Activated CD4-positive, alpha-beta memory T cell treated with anti-CD3 and anti-CD28 coated beads, Interleukin-2, amount 10 ng/mL, durations not matched to agents 7 days and 5 days (primary cell): ENCODE measurements around the gene RHCG. TPM values are rescaled to one million over a fixed set of nuclear protein-coding genes. Genes with fewer than 3 reads are reported as not detected.
A peak's percentile ranks its signal among the peaks of the same experiment; 100 is the strongest.

Source experiments
- CTCF ChIA-PET: fragments of 350-600 bp; sonication (Branson Sonifier 250); formaldehyde crosslinking; loops from one replicate; lab custom pipeline; 2021; ENCODE audit warnings: antibody characterized with exemption, inconsistent platforms; lab: Charles Lee
- POLR2A ChIA-PET: fragments of 350-600 bp; sonication (Branson Sonifier 250); formaldehyde crosslinking; loops from one replicate; lab custom pipeline; 2021; ENCODE audit warnings: antibody characterized with exemption; lab: Charles Lee
- DNase-seq: peaks from one replicate; pipeline ENCODE4 v3.0.0-alpha.2; 2020
- H3K27ac Mint-ChIP-seq: one replicate; pipeline ENCODE4 v1.8.0; 2021; ENCODE audit warnings: mild to moderate bottlenecking, mixed read lengths
- H3K27me3 Mint-ChIP-seq: one replicate; pipeline ENCODE4 v1.8.0; 2021; ENCODE audit warnings: mixed read lengths
- H3K36me3 Mint-ChIP-seq: one replicate; pipeline ENCODE4 v1.8.0; 2021; ENCODE audit warnings: low read depth, mixed read lengths
- H3K4me1 Mint-ChIP-seq: one replicate; pipeline ENCODE4 v1.8.0; 2021; ENCODE audit warnings: mixed read lengths
- H3K4me3 Mint-ChIP-seq: one replicate; pipeline ENCODE4 v1.8.0; 2021; ENCODE audit warnings: mild to moderate bottlenecking, mixed read lengths
- H3K9me3 Mint-ChIP-seq: one replicate; pipeline ENCODE4 v1.8.0; 2021; ENCODE audit warnings: mixed read lengths
- total RNA-seq, 2 experiments: library from RNA; stranded (reverse); gene quantifications; one replicate each; pipeline ENCODE4 v1.2.3, GENCODE V29; 2021

Gene RHCG
- total RNA-seq, 2 experiments from 2014 or later, result not detected

- Mint-ChIP-seq H3K4me1 (peaks cover 7% of the 10 kb centered on the region), H3K36me3 (no peaks in the 10 kb centered on the region), H3K27ac (no peak overlapping the region), H3K27me3 (peaks cover 43% of the 10 kb centered on the region), H3K4me3 (no peak overlapping the region), H3K9me3 (no peaks in the 10 kb centered on the region)
- DNase-seq, result no peak
- ChIA-PET POLR2A (no interaction called here), CTCF (no interaction called here)
These were observed 2.2 kb upstream of the RHCG start for GRCh38 chr15:89498574-89498906.

- H3K27ac Mint-ChIP-seq, result no peak overlapping the region
- H3K4me1 Mint-ChIP-seq, result peaks cover 7% of the 10 kb centered on the region
- H3K27me3 Mint-ChIP-seq, result peaks cover 41% of the 10 kb centered on the region
- H3K4me3 Mint-ChIP-seq, result no peak overlapping the region
- POLR2A ChIA-PET, result no interaction called here
- H3K36me3 Mint-ChIP-seq, result no peaks in the 10 kb centered on the region
- H3K9me3 Mint-ChIP-seq, result no peaks in the 10 kb centered on the region
- CTCF ChIA-PET, result no interaction called here
- DNase-seq, result no peak
These were observed 848 bp upstream of the RHCG start for GRCh38 chr15:89497231-89497630.

GRCh38 chr15:89495638-89496145 lies 691 bp downstream of the RHCG start:
- no peaks in the 10 kb centered on the region for H3K9me3 Mint-ChIP-seq
- ChIA-PET CTCF (interaction anchor here (1.5 kb wide), 1 partner anchor 10 kb away, joined by 3 read pairs; no protein-coding TSS in a partner anchor), POLR2A (no interaction called here)
- H3K27me3 Mint-ChIP-seq, result peaks cover 38% of the 10 kb centered on the region
- H3K36me3 Mint-ChIP-seq, result no peaks in the 10 kb centered on the region
- DNase-seq, result no peak
- no peak overlapping the region for H3K4me3 Mint-ChIP-seq
- H3K27ac Mint-ChIP-seq, result no peak overlapping the region
- peaks cover 5% of the 10 kb centered on the region for H3K4me1 Mint-ChIP-seq

- H3K4me3 Mint-ChIP-seq, result no peak overlapping the region
- DNase-seq, result peak; percentile 51
- no peaks in the 10 kb centered on the region for H3K9me3 Mint-ChIP-seq
- no peak overlapping the region for H3K27ac Mint-ChIP-seq
- H3K27me3 Mint-ChIP-seq, result peaks cover 41% of the 10 kb centered on the region
- peaks cover 5% of the 10 kb centered on the region for H3K4me1 Mint-ChIP-seq
- H3K36me3 Mint-ChIP-seq, result no peaks in the 10 kb centered on the region
- POLR2A ChIA-PET, result no interaction called here
- CTCF ChIA-PET, result interaction anchor here (1.5 kb wide), 1 partner anchor 10 kb away, joined by 3 read pairs; no protein-coding TSS in a partner anchor
These were observed 1.3 kb downstream of the RHCG start for GRCh38 chr15:89494941-89495637.

- no peak overlapping the region for H3K4me3 Mint-ChIP-seq
- ChIA-PET CTCF (no interaction called here), POLR2A (no interaction called here)
- H3K27ac Mint-ChIP-seq, result no peak overlapping the region
- H3K27me3 Mint-ChIP-seq, result peaks cover 41% of the 10 kb centered on the region
- peaks cover 5% of the 10 kb centered on the region for H3K4me1 Mint-ChIP-seq
- no peak for DNase-seq
- H3K9me3 Mint-ChIP-seq, result no peaks in the 10 kb centered on the region
- no peaks in the 10 kb centered on the region for H3K36me3 Mint-ChIP-seq
These were observed 2.4 kb downstream of the RHCG start for GRCh38 chr15:89494031-89494430.

- no peak for DNase-seq
- H3K9me3 Mint-ChIP-seq, result no peaks in the 10 kb centered on the region
- ChIA-PET CTCF (no interaction called here), POLR2A (no interaction called here)
- H3K4me1 Mint-ChIP-seq, result peaks cover 5% of the 10 kb centered on the region
- no peak overlapping the region for H3K27ac Mint-ChIP-seq
- H3K36me3 Mint-ChIP-seq, result no peaks in the 10 kb centered on the region
- no peak overlapping the region for H3K4me3 Mint-ChIP-seq
- H3K27me3 Mint-ChIP-seq, result peaks cover 44% of the 10 kb centered on the region
These were observed 3.3 kb downstream of the RHCG start for GRCh38 chr15:89492934-89493631.

- no peak for DNase-seq
- CTCF ChIA-PET, result no interaction called here
- Mint-ChIP-seq H3K4me1 (peaks cover 5% of the 10 kb centered on the region), H3K4me3 (no peak overlapping the region), H3K9me3 (no peaks in the 10 kb centered on the region), H3K27me3 (peaks cover 51% of the 10 kb centered on the region), H3K27ac (no peak overlapping the region), H3K36me3 (no peaks in the 10 kb centered on the region)
- POLR2A ChIA-PET, result no interaction called here
These were observed 4.2 kb downstream of the RHCG start for GRCh38 chr15:89492111-89492641.

GRCh38 chr15:89490814-89491315 lies 5.5 kb downstream of the RHCG start:
- CTCF ChIA-PET, result no interaction called here
- no peak for DNase-seq
- Mint-ChIP-seq H3K27me3 (peaks cover 44% of the 10 kb centered on the region), H3K4me3 (no peak overlapping the region), H3K9me3 (no peaks in the 10 kb centered on the region), H3K36me3 (no peaks in the 10 kb centered on the region), H3K27ac (no peak overlapping the region), H3K4me1 (peaks cover 5% of the 10 kb centered on the region)
- POLR2A ChIA-PET, result no interaction called here

GRCh38 chr15:89490081-89490813 lies 6.1 kb downstream of the RHCG start:
- Mint-ChIP-seq H3K4me1 (peaks cover 3% of the 10 kb centered on the region), H3K27ac (no peak overlapping the region), H3K4me3 (no peak overlapping the region), H3K27me3 (peaks cover 44% of the 10 kb centered on the region), H3K9me3 (no peaks in the 10 kb centered on the region), H3K36me3 (no peaks in the 10 kb centered on the region)
- DNase-seq, result no peak
- CTCF ChIA-PET, result no interaction called here
- POLR2A ChIA-PET, result no interaction called here

GRCh38 chr15:89489376-89489775 lies 7.0 kb downstream of the RHCG start:
- no peak for DNase-seq
- Mint-ChIP-seq H3K4me3 (no peak overlapping the region), H3K4me1 (peaks cover 3% of the 10 kb centered on the region), H3K9me3 (no peaks in the 10 kb centered on the region), H3K27ac (no peak overlapping the region), H3K27me3 (peaks cover 41% of the 10 kb centered on the region), H3K36me3 (no peaks in the 10 kb centered on the region)
- ChIA-PET POLR2A (no interaction called here), CTCF (interaction anchor here (0.8 kb wide), 1 partner anchor 59 kb away, joined by 5 read pairs; no protein-coding TSS in a partner anchor)

- ChIA-PET CTCF (no interaction called here), POLR2A (no interaction called here)
- Mint-ChIP-seq H3K9me3 (no peaks in the 10 kb centered on the region), H3K36me3 (no peaks in the 10 kb centered on the region), H3K27me3 (peaks cover 38% of the 10 kb centered on the region), H3K4me3 (no peak overlapping the region), H3K27ac (no peak overlapping the region), H3K4me1 (peaks cover 3% of the 10 kb centered on the region)
- no peak for DNase-seq
These were observed 8.6 kb downstream of the RHCG start for GRCh38 chr15:89487791-89488190.

- no peaks in the 10 kb centered on the region for H3K9me3 Mint-ChIP-seq
- no peak overlapping the region for H3K27ac Mint-ChIP-seq
- H3K27me3 Mint-ChIP-seq, result peaks cover 38% of the 10 kb centered on the region
- peaks cover 3% of the 10 kb centered on the region for H3K4me1 Mint-ChIP-seq
- H3K36me3 Mint-ChIP-seq, result no peaks in the 10 kb centered on the region
- CTCF ChIA-PET, result no interaction called here
- DNase-seq, result peak; percentile 28
- no peak overlapping the region for H3K4me3 Mint-ChIP-seq
- POLR2A ChIA-PET, result no interaction called here
These were observed 9.7 kb downstream of the RHCG start for GRCh38 chr15:89486726-89487050.

GRCh38 chr15:89483079-89483478 lies 13.3 kb downstream of the RHCG start:
- H3K27me3 Mint-ChIP-seq, result peaks cover 31% of the 10 kb centered on the region
- no peak overlapping the region for H3K4me3 Mint-ChIP-seq
- no peak overlapping the region for H3K27ac Mint-ChIP-seq
- no peaks in the 10 kb centered on the region for H3K9me3 Mint-ChIP-seq
- POLR2A ChIA-PET, result no interaction called here
- no peaks in the 10 kb centered on the region for H3K36me3 Mint-ChIP-seq
- DNase-seq, result no peak
- peaks cover 3% of the 10 kb centered on the region for H3K4me1 Mint-ChIP-seq
- CTCF ChIA-PET, result interaction anchor here (0.9 to 1.1 kb wide), 2 partner anchors 125 to 276 kb away, joined by 3 to 4 read pairs; no protein-coding TSS in a partner anchor
